Adrenal gland (tissue), 12 donors: Measurements from ENCODE around the gene TMTC4. TPM values are rescaled to one million over a fixed set of nuclear protein-coding genes. Genes with fewer than 3 reads are reported as not detected.

ENCODE experiments used
- DNase-seq, 7 donors: peaks; one replicate each; pipeline ENCODE4 v3.0.0-alpha.2; 2019 to 2020
- H3K27ac ChIP-seq, 5 donors: fragments of 200-600 bp; sonication (generic) in 4 of 5; 1 replicate in 3 of 5; 2 replicates in 2 of 5; pipeline versions ENCODE4 v1.5.1 to v1.8.0; 2016 to 2020; ENCODE audit warnings: mild to moderate bottlenecking in 1 of 5
- H3K27me3 ChIP-seq: fragments of 200-600 bp; 2 replicates; pipeline ENCODE4 v1.8.0; 2021
- H3K36me3 ChIP-seq, 2 donors: fragments of 200-600 bp; replicated peaks in 1 of 2; 1 replicate in 1 of 2; 2 replicates in 1 of 2; pipeline versions ENCODE4 v1.5.1 to v1.8.0; 2018 to 2022
- H3K4me1 ChIP-seq, 2 donors: fragments of 200-600 bp; replicated peaks in 1 of 2; 1 replicate in 1 of 2; 2 replicates in 1 of 2; pipeline versions ENCODE4 v1.5.1 to v1.8.0; 2018 to 2021
- H3K4me3 ChIP-seq, 4 donors: fragments of 200-600 bp; sonication (generic) in 3 of 4; one replicate each; pipeline ENCODE4 v1.5.1; 2016 to 2018
- H3K9me3 ChIP-seq, 3 donors: fragments of 200-600 bp; sonication (generic) in 1 of 3; replicated peaks in 1 of 3; 1 replicate in 2 of 3; 2 replicates in 1 of 3; pipeline versions ENCODE4 v1.5.1 to v1.8.0; 2016 to 2021
- POLR2A ChIP-seq, 2 donors: fragments of 450-650 bp; IDR thresholded peaks; one replicate each; pipeline ENCODE4 v1.6.1; 2017; ENCODE audit warnings: antibody characterized with exemption in 2 of 2, mild to moderate bottlenecking in 2 of 2, moderate library complexity in 1 of 2
- WGBS, 4 donors: extraction: QIAGEN DNeasy Blood & Tissue Kit in 2 of 4; methylation state at CpG; one replicate each; pipeline versions ENCODE4 v1.1.5 to v1.1.7; 2013 to 2017; 5-methylcytosine and 5-hydroxymethylcytosine counted together
- intact Hi-C, 2 donors: fragments of 100-400 bp; cut with DNase I; formaldehyde crosslinking; loops; one replicate each; pipeline versions ENCODE4 v1.14.1 to v1.15.0; 2022 to 2023
- polyA plus RNA-seq, 3 donors: library from polyadenylated mRNA; stranded (reverse); fragments of 200-250 nt in 2 of 3; fragments of 350-450 nt in 1 of 3; fragmentation: Illumina TruSeq in 1 of 3; extraction: RNeasy Lipid Tissue Mini Kit (QIAGEN cat#74804) in 1 of 3; gene quantifications; one replicate each; pipeline ENCODE4 v1.2.3, GENCODE V29; 2013 to 2014
- total RNA-seq, 9 donors: library from RNA; depleted of rRNA in 4 of 9; stranded (reverse); fragments of >200 nt in 4 of 9; fragments of 120-200 nt in 1 of 9; fragmentation: NEBNext Ultra II Directional in 1 of 9; extraction: Animal tissue kit (Norgen Biotek cat#: 25700) in 1 of 9; gene quantifications; one replicate each; pipeline versions ENCODE4 v1.1.0 to v1.2.4, GENCODE V29; 2013 to 2023
- TF ChIP-seq, protein P1 (sequence below), 6 experiments: fragments of 450-650 bp in 4 of 6; fragments of 200-600 bp in 2 of 6; sonication (generic) in 1 of 6; IDR thresholded peaks; 1 replicate in 5 of 6; 2 replicates in 1 of 6; pipeline versions ENCODE4 v1.5.1 to v1.8.0; 2016 to 2021; ENCODE audit warnings: antibody characterized with exemption in 6 of 6, mild to moderate bottlenecking in 2 of 6, moderate library complexity in 1 of 6
- donor health status: healthy with polysubstance abuse.
- donor health status: Bipolar disorder and iron deficiency.
- donor health status: DM: yes; HTN: yes; CAD: no.
- donor health status: DM: no; HTN: no; CAD: no.
- donor health status: DM: no; HTN: no; CAD: no.
- donor health status: DM: yes; HTN: yes; CAD: no.

TMTC4 gene
- total and polyA plus RNA-seq, 12 donors = 3.9 to 14.7 (median 9.4) TPM

DNA sequence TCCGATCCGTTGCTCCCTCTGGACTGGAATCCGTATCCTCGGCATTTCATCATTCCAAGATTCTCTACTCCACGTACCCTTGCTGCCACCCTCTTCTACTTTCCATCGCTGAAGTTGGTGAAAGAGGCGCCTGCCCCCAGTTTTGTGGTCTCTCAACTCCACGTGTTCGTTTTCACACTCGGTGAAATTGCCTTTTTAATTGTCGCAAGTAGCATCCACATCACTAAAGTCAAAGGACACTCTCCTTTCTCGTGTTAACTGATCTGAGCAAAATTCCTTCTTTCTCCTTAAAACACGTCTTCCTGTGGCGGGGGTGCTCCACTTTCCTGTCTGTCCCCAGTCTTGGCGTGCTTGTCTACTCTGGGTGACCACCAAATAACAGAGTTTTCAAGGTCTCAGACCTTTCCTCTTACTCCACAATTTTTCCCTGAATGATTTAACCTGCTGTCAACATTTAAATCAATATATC, 1.1 kb upstream of the TMTC4 start:
- 9 to 17% (median 14%) methylated on average over 12 to 15 of the region's 15 CpGs for WGBS, 4 donors
- no peak for DNase-seq
- intact Hi-C loops = no loop called here

DNA sequence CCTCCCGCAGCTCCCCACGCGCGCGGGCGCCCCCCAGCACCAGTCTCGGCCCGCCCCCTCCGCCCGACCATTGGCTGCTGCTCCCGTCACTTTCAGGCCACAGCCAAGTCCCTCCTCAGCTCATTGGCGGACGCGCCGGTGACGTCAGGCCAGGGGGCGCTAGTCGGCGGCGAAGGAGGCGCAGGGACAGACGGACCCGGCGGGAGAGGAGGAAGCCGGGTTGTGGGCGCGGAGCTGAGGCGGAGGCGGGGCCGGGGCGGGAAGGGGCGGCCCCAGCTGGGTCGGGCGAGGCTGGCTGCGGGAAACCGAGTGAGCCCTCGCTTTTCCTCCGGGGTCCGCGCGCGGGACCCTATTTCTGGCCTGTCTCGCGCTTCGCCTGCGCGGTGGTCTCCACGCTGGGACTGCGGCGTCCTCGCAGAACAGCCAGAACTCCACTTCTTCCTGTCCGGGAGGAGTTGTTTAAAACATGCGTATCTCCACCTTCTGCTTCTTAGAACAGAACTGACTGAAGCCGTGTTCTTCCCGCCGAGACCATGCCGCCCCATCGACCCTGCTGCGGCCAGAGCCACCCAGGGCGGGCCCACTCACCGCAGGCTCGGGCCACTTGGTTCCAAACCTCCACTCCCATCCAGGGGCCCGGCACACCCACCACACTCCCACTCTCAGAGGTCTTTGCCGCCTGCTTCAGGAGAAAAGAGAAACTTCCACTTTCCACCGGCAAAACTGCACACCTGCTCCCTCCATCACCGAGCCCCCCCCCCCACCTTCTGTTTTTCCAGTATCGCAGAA, 471 bp upstream of the TMTC4 start:
- Histone ChIP-seq H3K4me3 (peak overlapping the region; percentile 11 to 100 (median 50)), H3K27me3 (no peaks in the 10 kb centered on the region), H3K9me3 (no peaks in the 10 kb centered on the region), H3K36me3 (no peaks in the 10 kb centered on the region), H3K27ac (peak overlapping the region in 4 of 5 donors; percentile 26 to 95 (median 85)), H3K4me1 (peaks cover 0 to 20% of the 10 kb centered on the region in 2 donors)
- TF ChIP-seq POLR2A (IDR thresholded peaks at IDR 0.05) = peak in 1 of 2 donors; percentile 89
- TF ChIP-seq, protein P1, sequence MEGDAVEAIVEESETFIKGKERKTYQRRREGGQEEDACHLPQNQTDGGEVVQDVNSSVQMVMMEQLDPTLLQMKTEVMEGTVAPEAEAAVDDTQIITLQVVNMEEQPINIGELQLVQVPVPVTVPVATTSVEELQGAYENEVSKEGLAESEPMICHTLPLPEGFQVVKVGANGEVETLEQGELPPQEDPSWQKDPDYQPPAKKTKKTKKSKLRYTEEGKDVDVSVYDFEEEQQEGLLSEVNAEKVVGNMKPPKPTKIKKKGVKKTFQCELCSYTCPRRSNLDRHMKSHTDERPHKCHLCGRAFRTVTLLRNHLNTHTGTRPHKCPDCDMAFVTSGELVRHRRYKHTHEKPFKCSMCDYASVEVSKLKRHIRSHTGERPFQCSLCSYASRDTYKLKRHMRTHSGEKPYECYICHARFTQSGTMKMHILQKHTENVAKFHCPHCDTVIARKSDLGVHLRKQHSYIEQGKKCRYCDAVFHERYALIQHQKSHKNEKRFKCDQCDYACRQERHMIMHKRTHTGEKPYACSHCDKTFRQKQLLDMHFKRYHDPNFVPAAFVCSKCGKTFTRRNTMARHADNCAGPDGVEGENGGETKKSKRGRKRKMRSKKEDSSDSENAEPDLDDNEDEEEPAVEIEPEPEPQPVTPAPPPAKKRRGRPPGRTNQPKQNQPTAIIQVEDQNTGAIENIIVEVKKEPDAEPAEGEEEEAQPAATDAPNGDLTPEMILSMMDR (IDR thresholded peaks at IDR 0.05) = peak in 2 of 6 experiments; percentile 17 to 28
- WGBS, 4 donors = 0 to 1% (median 1%) methylated on average over 9 to 67 of the region's 67 CpGs
- intact Hi-C loops = no loop called here
- DNase-seq = peak; percentile 99 to 100 (median 99)

More for the DNA sequence above, 1.1 kb upstream of the TMTC4 start:
- H3K9me3 ChIP-seq = no peaks in the 10 kb centered on the region
- H3K36me3 ChIP-seq = no peaks in the 10 kb centered on the region
- no peaks in the 10 kb centered on the region for H3K27me3 ChIP-seq
- H3K4me1 ChIP-seq = peaks cover 0 to 20% of the 10 kb centered on the region in 2 donors
- H3K4me3 ChIP-seq = peak overlapping the region in 2 of 4 donors; percentile 74 to 100
- TF ChIP-seq, protein P1 (IDR thresholded peaks at IDR 0.05) = no peak
- no peak for TF ChIP-seq POLR2A (IDR thresholded peaks at IDR 0.05)
- H3K27ac ChIP-seq = peak overlapping the region in 1 of 5 donors; percentile 95

DNA sequence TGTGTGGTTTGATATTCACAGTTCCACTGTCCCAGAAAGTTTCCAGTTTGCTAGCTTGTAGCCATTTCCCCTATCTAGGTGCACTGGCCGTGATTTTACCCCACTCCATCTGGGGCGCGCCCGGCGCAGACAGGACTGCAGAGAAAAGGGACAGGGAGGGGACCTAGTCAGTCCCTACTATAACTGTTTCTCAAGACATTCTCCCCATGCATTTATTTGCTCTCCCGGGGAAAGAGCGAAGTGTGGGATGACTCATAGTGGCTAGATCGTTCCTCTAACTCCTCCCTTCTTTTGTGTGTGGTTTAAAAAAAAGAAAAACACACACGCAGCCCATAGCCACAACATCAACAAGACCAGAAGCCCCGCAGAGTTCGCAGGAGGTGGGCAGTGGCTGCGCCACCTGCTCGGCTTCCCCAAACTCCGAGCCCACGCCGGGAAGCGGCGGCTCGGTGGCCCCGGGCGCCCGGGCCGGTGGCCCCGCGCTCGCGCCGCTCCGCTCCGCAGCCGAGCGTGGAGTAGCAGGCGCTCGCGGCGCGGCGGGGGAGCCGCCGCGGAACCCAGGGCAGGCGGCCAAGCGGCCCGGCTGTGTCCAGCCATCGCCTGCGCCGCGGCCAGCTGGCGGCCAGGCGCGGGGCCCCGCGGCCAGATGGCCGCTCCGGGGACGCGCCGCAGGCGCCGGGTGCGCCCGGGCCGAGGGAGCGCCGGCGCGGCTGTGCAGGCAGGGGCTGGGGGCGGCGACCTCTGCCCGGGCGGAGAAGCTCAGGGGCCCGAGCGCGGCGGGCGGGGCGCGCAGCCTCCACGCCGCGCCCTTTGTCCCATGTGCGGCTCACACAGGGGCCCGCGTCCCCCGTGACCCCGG, 653 bp downstream of the TMTC4 start:
- H3K36me3 ChIP-seq = no peaks in the 10 kb centered on the region
- 0 to 1% (median 0%) methylated on average over 28 to 86 of the region's 86 CpGs for WGBS, 4 donors
- peak; percentile 48 to 67 (median 56) for DNase-seq
- H3K27ac ChIP-seq = peak overlapping the region in 4 of 5 donors; percentile 67 to 95 (median 85)
- H3K4me3 ChIP-seq = peak overlapping the region in 3 of 4 donors; percentile 11 to 100 (median 74)
- no peaks in the 10 kb centered on the region for H3K9me3 ChIP-seq
- peaks cover 0 to 20% of the 10 kb centered on the region in 2 donors for H3K4me1 ChIP-seq
- peak in 1 of 2 donors; percentile 49 for TF ChIP-seq POLR2A (IDR thresholded peaks at IDR 0.05)
- TF ChIP-seq, protein P1 (IDR thresholded peaks at IDR 0.05) = no peak
- H3K27me3 ChIP-seq = no peaks in the 10 kb centered on the region
- intact Hi-C loops = no loop called here

DNA sequence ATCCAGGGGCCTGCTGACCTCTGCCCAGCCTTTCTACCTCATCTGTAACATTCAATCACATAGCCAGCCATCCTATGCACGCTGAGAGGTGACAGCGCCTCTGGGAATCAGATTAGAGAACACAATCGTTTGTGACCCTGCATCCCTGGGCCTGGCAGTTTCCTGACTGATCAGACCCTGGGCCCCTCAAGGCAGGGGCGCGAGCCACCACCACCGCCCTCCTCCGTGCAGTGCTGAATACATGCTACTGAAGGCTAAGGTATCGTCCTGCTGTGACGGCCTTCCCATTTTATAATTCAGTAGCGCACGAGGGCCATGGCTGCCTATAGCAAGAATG, 1.3 kb downstream of the TMTC4 start:
- peak in 1 of 7 donors; percentile 57 for DNase-seq
- no peaks in the 10 kb centered on the region for H3K27me3 ChIP-seq
- H3K4me3 ChIP-seq = peak overlapping the region in 2 of 4 donors; percentile 42 to 100
- peaks cover 0 to 4% of the 10 kb centered on the region in 2 donors for H3K36me3 ChIP-seq
- H3K4me1 ChIP-seq = peaks cover 0 to 20% of the 10 kb centered on the region in 2 donors
- TF ChIP-seq, protein P1 (IDR thresholded peaks at IDR 0.05) = no peak
- TF ChIP-seq POLR2A (IDR thresholded peaks at IDR 0.05) = no peak
- intact Hi-C loops = no loop called here
- WGBS, 4 donors = 20 to 42% (median 28%) methylated on average over 3 to 11 of the region's 11 CpGs
- no peaks in the 10 kb centered on the region for H3K9me3 ChIP-seq
- H3K27ac ChIP-seq = peak overlapping the region in 3 of 5 donors; percentile 83 to 95 (median 87)
